ENCODE data around the gene CASP5. TPM values are rescaled to one million over a fixed set of nuclear protein-coding genes. Genes with fewer than 3 reads are reported as not detected.
A peak's percentile ranks its signal among the peaks of the same experiment; 100 is the strongest.

CASP5 gene
- total RNA-seq, 2 experiments from 2014 or later = not detected

DNA sequence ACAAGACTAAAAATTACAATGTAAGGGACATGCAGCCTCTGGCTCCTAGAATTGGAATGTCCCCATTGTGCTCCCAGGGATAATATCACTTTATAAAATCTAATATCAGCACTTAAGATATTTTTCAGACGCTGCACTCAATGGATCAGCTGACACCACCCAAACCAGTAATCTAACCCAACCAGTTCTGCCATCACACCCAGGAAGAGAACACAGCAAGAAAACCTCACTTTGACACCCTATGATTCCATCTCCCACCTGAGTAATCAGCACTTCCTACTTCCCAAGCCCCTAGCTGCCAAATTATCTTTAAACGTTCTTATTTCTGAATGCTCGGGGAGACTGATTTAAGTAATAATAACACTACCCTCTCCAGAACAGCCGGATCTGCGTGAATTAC, 57.2 kb downstream of the CASP5 start:
- peaks cover 58% of the 10 kb centered on the region for H3K36me3 Mint-ChIP-seq
- H3K4me1 Mint-ChIP-seq = peaks cover 48% of the 10 kb centered on the region
- no peaks in the 10 kb centered on the region for H3K27me3 Mint-ChIP-seq
- no peak for DNase-seq
- H3K9me3 Mint-ChIP-seq = peaks cover 21% of the 10 kb centered on the region
- H3K4me3 Mint-ChIP-seq = peak overlapping the region; percentile 12
- no peak overlapping the region for H3K27ac Mint-ChIP-seq

DNA sequence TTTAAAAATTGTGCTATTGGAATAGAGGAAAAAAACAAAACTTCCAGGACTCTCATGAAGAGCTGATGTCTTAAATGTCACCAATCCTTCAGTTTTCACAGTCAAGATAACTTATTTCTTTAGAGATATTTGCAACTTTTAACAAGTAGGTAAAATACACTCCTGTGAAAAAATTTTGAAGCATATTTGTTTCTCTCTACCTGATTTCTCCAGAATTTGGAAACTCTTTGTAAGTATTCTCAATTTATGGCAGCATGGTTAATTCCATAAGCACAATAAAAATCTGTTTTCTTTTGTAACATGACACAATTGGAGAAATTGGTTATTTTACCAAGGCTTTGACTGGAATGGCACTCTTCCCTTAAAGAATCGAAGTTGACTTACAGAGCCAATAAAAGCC, 58.7 kb downstream of the CASP5 start:
- Mint-ChIP-seq H3K36me3 (peaks cover 68% of the 10 kb centered on the region), H3K4me1 (peaks cover 56% of the 10 kb centered on the region), H3K9me3 (peaks cover 19% of the 10 kb centered on the region), H3K27ac (no peak overlapping the region), H3K27me3 (no peaks in the 10 kb centered on the region), H3K4me3 (no peak overlapping the region)
- no peak for DNase-seq

DNA sequence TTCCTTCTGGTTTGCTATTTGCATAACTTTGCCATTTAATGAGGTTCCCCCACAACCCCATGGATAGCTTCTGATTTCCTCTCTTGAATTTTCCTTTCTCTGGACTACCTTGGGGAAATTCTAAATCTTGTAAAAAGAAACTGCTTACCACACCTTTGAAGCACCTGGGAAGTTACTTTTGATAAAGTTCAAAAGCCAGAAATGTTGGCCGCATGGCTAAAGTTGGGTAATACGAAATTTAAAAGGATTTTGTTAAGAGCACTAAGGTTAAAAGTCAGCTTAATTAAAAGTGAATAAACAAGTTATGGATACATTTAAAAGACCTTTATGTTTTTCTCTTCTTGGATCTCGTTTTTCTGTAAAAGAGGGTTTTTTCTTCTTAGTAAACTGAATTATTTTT, 60.1 kb downstream of the CASP5 start:
- Mint-ChIP-seq H3K36me3 (peaks cover 75% of the 10 kb centered on the region), H3K27ac (no peak overlapping the region), H3K4me1 (peaks cover 57% of the 10 kb centered on the region), H3K9me3 (peaks cover 19% of the 10 kb centered on the region), H3K27me3 (no peaks in the 10 kb centered on the region), H3K4me3 (no peak overlapping the region)
- no peak for DNase-seq

DNA sequence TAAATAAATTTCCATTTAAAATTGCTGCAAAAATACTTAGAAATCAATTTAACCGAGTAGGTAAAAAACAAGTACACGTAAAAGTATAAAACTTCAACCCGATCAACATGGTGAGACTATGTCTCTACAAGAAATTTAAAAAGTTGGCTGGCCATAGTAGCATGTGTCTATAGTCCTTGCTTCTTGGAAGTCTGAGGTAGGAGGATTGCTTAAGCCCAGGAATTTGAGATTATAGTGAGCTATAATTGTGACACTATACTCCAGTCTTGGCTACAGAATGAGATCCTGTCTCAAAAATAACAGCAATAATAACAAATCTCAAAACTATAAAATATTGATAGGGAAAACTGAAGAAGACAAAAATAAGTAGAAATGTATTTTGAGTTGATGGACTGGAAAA, 65.7 kb downstream of the CASP5 start:
- DNase-seq = no peak
- no peak overlapping the region for H3K27ac Mint-ChIP-seq
- H3K9me3 Mint-ChIP-seq = peaks cover 7% of the 10 kb centered on the region
- peaks cover 52% of the 10 kb centered on the region for H3K36me3 Mint-ChIP-seq
- no peak overlapping the region for H3K4me3 Mint-ChIP-seq
- H3K27me3 Mint-ChIP-seq = no peaks in the 10 kb centered on the region
- peaks cover 49% of the 10 kb centered on the region for H3K4me1 Mint-ChIP-seq

DNA sequence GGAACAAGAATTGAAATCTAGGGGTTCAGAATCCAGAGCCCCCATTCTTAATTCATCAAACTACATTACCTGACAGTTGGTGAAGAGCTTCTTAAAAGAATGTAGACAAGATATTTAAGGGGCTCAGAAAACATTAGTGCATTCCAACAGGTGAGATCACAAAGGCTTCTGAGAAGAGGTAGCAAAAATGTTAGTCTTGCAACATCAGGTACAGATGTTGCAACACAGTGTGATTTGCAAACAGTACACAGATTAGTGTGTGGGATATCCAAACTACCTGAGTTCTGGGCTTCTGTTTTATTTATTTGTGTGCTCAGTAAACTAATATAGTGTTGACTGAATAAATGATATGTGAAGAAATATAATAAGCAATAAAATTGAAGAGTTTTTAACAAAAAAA, 66.4 kb downstream of the CASP5 start:
- H3K36me3 Mint-ChIP-seq = peaks cover 49% of the 10 kb centered on the region
- peaks cover 44% of the 10 kb centered on the region for H3K4me1 Mint-ChIP-seq
- no peak for DNase-seq
- no peak overlapping the region for H3K27ac Mint-ChIP-seq
- no peaks in the 10 kb centered on the region for H3K27me3 Mint-ChIP-seq
- peaks cover 5% of the 10 kb centered on the region for H3K9me3 Mint-ChIP-seq
- H3K4me3 Mint-ChIP-seq = no peak overlapping the region

DNA sequence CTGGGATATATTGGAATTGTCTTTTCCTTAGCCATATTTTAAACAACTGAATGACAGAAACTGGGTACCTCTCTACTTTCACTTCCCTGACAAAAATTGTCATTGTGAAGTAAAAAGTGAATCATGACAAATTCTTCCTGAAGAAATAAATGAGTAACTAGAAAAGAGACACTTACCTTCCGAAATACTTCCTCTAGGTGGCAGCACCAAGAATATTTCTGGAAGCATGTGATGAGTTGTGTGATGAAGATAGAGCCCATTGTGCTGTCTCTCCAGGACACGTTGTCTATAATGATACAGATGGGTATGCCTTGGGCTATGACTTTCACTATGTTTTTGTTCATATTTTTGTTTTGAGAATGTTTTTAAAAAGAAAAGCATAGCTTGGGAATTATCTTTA, 76.1 kb downstream of the CASP5 start:
- H3K27me3 Mint-ChIP-seq = no peaks in the 10 kb centered on the region
- no peak overlapping the region for H3K27ac Mint-ChIP-seq
- H3K9me3 Mint-ChIP-seq = no peaks in the 10 kb centered on the region
- peaks cover 5% of the 10 kb centered on the region for H3K4me1 Mint-ChIP-seq
- peaks cover 79% of the 10 kb centered on the region for H3K36me3 Mint-ChIP-seq
- no peak for DNase-seq
- H3K4me3 Mint-ChIP-seq = no peak overlapping the region

Other genes starting within 250 kb of the CASP5 start
- gene CASP12, start 124.7 kb downstream of the CASP5 start, total RNA-seq = not detected
- gene CASP4, start 54.6 kb downstream of the CASP5 start, total RNA-seq = 10 to 100 TPM; 43.9 to 51.8 TPM
- gene CASP1, start 12.0 kb upstream of the CASP5 start, total RNA-seq = 10 to 100 TPM; 38.9 to 40.1 TPM
- 10 to 100 TPM; 16.9 to 17.6 TPM for gene CARD16, start 22.2 kb upstream of the CASP5 start, total RNA-seq
- not detected for gene CARD18, start 116.6 kb upstream of the CASP5 start, total RNA-seq